Cerebellar cortex (tissue), 1 donor: ENCODE measurements around the gene SREBF1.
A peak's percentile ranks its signal among the peaks of the same experiment; 100 is the strongest.

Source experiments
- DNase-seq: peaks from one replicate; pipeline ENCODE4 v3.0.0-alpha.2; 2015; ENCODE audit warnings: low spot score

The SREBF1 gene

DNA sequence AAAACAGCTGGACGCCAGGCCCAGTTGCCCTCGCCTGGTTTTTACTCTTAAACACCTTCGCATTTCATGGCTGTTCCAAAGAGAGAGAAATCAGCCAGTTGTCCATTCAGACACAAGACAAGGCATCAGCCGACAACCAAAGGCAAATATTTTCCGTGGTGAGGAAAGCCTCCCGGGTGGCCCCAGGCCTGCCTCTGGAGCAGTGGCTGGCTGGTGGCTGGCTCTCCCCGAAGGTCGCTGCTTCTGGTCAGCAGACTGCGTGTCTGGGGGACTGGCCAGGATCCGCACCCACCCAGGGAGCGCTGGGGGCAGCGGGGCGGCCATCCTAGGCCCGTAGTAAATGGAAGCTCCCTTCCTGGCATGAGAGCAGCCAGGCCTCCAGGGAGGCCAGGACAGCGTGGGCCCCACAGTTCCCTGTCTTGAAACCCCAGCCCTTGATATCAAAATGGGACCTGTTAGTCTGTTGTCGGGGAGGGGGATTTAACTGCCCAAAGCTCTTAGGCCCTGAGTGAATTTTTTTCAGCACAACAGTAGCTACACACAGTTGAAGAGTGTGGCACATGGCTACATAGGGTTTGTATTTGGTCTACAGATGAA is 57.7 kb downstream of the SREBF1 start:
- no peak for DNase-seq

DNA sequence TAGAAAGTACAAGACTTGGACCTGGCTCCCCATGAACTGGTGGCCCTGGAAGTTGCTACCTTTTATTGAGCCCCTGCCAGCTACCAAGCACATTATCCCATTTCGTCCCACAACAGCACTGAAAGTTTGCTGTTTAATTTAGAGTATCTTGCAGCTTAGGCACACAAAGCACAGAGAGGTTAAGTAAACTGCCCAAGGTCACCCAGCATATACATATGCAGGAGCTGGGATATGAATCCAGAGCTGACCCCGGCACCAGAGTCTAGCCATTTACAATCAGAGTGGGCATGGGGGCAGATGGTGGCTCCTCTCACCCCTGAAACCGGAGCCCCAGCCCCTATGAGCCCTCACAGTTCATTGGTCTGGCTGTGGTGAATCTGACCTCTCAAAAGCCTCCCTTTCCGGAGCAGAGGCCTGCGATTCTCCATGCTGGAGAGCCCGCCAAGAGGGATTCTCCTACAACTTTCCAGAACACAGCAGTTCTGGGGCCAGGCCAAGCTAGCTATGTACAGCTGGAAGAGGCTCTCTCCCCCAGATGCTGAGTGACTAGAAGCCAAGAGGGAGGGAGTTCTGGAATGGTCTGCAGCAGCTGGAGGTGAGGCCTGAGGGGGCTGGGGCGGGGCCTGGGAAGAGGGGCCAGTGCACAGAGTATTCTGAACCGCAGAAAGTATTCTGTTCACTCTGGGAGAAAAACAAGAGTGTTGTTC is 58.3 kb downstream of the SREBF1 start:
- no peak for DNase-seq

GRCh38 chr17:17776889-17777288 is 59.9 kb downstream of the SREBF1 start:
- DNase-seq, result no peak

- peak; percentile 67 for DNase-seq
Measured at GRCh38 chr17:17774009-17774881, 62.5 kb downstream of the SREBF1 start.

DNA sequence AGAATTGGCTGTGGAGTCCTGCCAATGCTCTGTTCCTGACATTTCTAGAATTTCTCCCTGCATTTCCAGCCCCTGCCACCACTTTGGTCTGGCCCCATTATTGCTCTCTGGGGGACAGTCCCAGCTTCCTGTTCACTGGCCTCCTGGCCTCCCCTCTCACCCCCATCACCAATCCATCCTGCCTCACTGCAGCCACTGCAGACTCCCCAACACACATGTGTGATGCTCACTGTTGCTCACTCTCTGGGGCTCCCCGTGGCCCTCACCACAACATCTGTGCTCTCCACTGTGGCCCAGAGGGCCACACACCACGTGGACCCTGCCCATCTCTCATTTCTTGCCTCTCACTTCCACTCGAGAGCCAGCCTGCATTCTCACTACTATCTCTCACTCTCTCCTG is 64.6 kb downstream of the SREBF1 start:
- DNase-seq, result no peak

- no peak for DNase-seq
Measured at GRCh38 chr17:17771498-17772201, 65.1 kb downstream of the SREBF1 start.

DNA sequence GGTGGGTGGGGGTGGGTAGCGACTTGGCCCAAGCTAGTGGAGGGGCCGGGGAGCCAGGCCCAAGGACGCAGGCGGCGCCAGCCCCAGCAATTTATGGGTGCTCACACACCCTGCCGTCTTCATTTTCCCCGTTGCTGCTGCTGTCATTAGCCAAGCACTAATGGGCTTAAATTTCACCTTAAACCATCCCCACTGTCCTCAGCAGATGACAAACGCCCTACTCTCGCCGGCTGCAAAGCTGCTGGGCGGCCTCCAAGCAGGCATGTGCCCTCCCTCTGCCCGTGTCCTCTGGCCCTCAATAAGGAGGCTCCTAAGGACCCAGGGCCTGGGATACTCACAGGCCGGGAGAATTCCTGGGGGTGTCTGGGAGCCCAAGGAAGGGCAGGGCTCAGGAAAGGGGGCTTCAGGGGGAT is 66.1 kb downstream of the SREBF1 start:
- DNase-seq, result no peak

DNA sequence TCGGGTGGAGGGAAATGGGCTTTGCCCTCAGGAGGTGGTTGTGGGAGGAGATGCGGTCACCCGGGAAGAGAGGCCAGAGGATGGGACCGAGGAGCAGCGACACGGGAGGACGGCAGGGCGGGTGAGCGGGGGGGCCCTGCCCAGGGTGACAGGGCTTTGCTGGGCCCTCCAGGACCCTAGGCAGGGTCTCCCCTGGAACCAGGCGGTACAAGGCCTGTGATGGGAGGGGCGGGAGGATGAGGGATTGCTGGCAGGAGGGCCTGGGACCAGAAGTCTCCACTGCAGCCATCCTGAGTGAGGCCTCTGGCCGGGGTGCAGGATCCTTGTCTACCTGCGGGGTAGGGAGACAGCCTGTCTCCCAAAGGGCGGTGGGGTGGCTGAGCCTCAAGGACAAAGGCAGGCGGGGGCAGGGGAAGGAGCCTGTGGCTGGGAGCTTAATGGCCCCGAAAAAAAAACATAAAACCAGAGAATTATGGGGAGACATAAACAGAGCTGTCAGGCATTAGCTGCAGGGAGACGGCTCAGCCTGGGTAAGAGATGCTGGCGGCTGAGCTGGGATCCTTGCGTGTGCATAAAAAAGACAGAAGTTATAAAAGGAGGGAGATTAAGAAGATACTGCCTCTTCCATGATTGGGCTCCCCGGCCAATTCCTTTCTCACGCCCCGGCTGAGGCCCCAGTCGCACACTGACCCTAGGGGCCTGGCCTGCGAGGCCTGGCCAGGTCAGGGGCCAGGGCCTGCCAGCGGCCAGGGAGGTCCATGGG is 66.7 kb downstream of the SREBF1 start:
- DNase-seq, result no peak

- DNase-seq, result no peak
Measured at GRCh38 chr17:17768424-17769088, 68.2 kb downstream of the SREBF1 start.

- DNase-seq, result no peak
Measured at GRCh38 chr17:17767887-17768418, 68.8 kb downstream of the SREBF1 start.

GRCh38 chr17:17767154-17767869 is 69.5 kb downstream of the SREBF1 start:
- DNase-seq, result no peak

- DNase-seq, result no peak
Measured at GRCh38 chr17:17766744-17767120, 70.1 kb downstream of the SREBF1 start.

DNA sequence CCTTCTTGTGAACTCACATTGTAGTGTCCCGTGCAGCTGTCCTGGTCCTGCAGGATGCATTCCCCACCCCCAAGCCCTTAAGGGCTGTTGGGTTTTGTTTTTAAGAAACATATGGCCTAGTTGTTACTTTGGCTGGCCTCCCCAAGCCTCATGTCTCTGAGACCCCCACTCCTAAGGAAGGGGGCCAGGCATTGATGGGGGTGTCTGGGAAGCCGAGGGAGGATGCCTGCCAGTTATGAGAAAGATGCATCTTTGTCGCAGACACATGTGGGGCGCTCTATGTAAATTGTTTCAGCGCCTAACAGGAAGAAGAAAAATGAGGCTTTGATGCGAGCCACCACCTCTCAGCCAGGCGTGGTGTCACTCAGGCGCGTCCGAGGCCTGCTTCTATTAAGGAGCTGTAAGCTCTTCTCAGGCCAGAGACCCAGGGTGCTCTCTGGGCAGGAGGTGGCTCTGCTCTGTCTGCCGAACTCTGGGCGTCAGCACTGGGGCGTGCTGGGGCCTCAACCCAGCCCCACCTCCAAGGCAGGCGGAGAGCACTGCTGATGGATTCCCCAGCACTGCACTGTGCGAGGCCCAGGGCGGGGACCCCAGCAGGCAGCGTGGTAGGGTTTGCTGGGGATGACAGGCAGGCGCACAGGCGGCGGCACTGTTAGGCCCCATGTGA is 70.6 kb downstream of the SREBF1 start:
- DNase-seq, result no peak

GRCh38 chr17:17765359-17766076 is 71.3 kb downstream of the SREBF1 start:
- no peak for DNase-seq

DNA sequence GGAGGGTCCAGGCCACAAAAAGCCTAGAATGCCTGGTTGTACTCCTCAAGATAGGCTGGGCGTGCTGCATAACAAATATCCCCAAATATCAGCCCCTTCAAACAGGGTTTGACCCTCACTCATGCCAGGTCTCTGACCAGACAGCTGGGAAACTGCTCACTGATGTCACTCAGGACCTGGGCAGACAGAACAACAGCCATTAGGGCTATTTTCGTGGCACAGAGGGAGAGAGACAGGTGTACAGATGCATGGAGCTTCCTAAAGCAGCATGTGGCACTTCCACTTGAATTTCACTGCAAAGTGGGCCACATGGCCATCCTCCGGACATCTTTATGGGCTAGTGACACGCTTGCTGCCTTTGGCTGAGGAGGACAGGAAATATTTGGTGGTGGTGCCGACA is 73.1 kb downstream of the SREBF1 start:
- DNase-seq, result peak; percentile 49

- no peak for DNase-seq
Measured at GRCh38 chr17:17763136-17763535, 73.7 kb downstream of the SREBF1 start.

DNA sequence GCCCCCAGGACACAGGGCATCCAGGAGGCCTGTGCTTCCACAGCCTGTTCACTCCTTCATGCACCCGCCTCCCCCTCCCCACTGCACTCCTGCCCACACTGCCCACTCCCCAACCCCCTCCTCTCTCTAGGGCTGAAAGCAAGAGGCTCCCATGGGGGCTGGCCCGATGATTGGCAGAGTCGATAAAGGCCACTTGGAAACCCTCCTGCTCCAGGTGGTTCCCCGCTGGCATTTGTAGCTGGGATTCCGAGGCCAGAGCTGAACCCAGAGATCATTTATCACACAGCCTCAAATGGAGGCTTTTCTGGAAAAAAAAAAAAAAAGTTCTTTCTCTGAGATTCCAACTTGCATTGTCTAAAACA is 74.1 kb downstream of the SREBF1 start:
- DNase-seq, result no peak
